ENCODE measurements around the gene GPBP1. TPM values are rescaled to one million over a fixed set of nuclear protein-coding genes. Genes with fewer than 3 reads are reported as not detected.
"Not testable (repeated sequence)": the region's sequence is repeated elsewhere in the genome, so short reads cannot be mapped to it uniquely, and the experiment has no call there.

Gene GPBP1
- total RNA-seq, 1 experiment from 2014 or later = 54.4 TPM

GRCh38 chr5:57191986-57192385 lies 18.1 kb downstream of the GPBP1 start:
- H3K27me3 ChIP-seq (ENCODE audit: control insufficient read depth, insufficient read depth, low read length) = no peaks in the 10 kb centered on the region
- no peak for DNase-seq (ENCODE audit: low read depth, low spot score)
- H3K4me3 ChIP-seq (ENCODE audit: low read depth in 2 of 2, low read length in 2 of 2) = no peak overlapping the region
- POLR2A ChIA-PET = no interaction called here
- intact Hi-C loops (cut with micrococcal nuclease; ENCODE audit: unreplicated experiment) (no loop called here), in situ Hi-C loops (cut with HindIII; ENCODE audit: low pct_unique_long_range_greater_than_20kb, low sequenced_read_pairs) (no loop called here)
- no peak for TF ChIP-seq TCF7L2 (IDR thresholded peaks at IDR 0.05; ENCODE audit: low read depth, low read length)
- TF ChIP-seq POLR2AphosphoS5 (IDR thresholded peaks at IDR 0.05; ENCODE audit: low read depth, low read length) = no peak
- no peak for TF ChIP-seq SIN3A (IDR thresholded peaks at IDR 0.05; ENCODE audit: borderline replicate concordance, insufficient read depth, low read depth, low read length)
- no peak for TF ChIP-seq REST (IDR thresholded peaks at IDR 0.05; ENCODE audit: insufficient read depth in 1 of 2, low read depth in 2 of 2, low read length in 1 of 2)
- TF ChIP-seq CTCF (IDR thresholded peaks at IDR 0.05) = no peak
- BruUV-seq (replicated peaks) = no TSS peak
- no peak for ATAC-seq
- peaks cover 6% of the 10 kb centered on the region; the same call in 1 of the 2 replicates for H3K4me1 ChIP-seq (ENCODE audit: control insufficient read depth, insufficient read depth, low read length)
- no peak overlapping the region for H3K27ac ChIP-seq (ENCODE audit: low read length)
- CTCF ChIA-PET = no interaction called here
- H3K36me3 ChIP-seq (ENCODE audit: control insufficient read depth, insufficient read depth, low read length) = no peaks in the 10 kb centered on the region
- H3K9me3 ChIP-seq (ENCODE audit: control insufficient read depth, insufficient read depth, low read depth, low read length) = no peaks in the 10 kb centered on the region

- DNase-seq (ENCODE audit: low read depth, low spot score); BruUV-seq (replicated peaks); H3K9me3 ChIP-seq (ENCODE audit: control insufficient read depth, insufficient read depth, low read depth, low read length); H3K4me1 ChIP-seq (ENCODE audit: control insufficient read depth, insufficient read depth, low read length); in situ Hi-C loops (cut with HindIII; ENCODE audit: low pct_unique_long_range_greater_than_20kb, low sequenced_read_pairs); ATAC-seq; H3K27me3 ChIP-seq (ENCODE audit: control insufficient read depth, insufficient read depth, low read length); intact Hi-C loops (cut with micrococcal nuclease; ENCODE audit: unreplicated experiment); H3K27ac ChIP-seq (ENCODE audit: low read length); H3K4me3 ChIP-seq (ENCODE audit: low read depth in 2 of 2, low read length in 2 of 2); CTCF ChIA-PET; H3K36me3 ChIP-seq (ENCODE audit: control insufficient read depth, insufficient read depth, low read length): not testable (repeated sequence)
- POLR2A ChIA-PET = interaction anchor here (0.6 kb wide), 1 partner anchor 16 kb away, joined by 15 read pairs; no protein-coding TSS in a partner anchor
Measured at GRCh38 chr5:57192832-57193231, 19.0 kb downstream of the GPBP1 start.

- Histone ChIP-seq H3K4me1 (ENCODE audit: control insufficient read depth, insufficient read depth, low read length) (no peaks in the 10 kb centered on the region), H3K27ac (ENCODE audit: low read length) (no peak overlapping the region), H3K9me3 (ENCODE audit: control insufficient read depth, insufficient read depth, low read depth, low read length) (no peaks in the 10 kb centered on the region), H3K27me3 (ENCODE audit: control insufficient read depth, insufficient read depth, low read length) (no peaks in the 10 kb centered on the region), H3K4me3 (ENCODE audit: low read depth in 2 of 2, low read length in 2 of 2) (no peak overlapping the region), H3K36me3 (ENCODE audit: control insufficient read depth, insufficient read depth, low read length) (no peaks in the 10 kb centered on the region)
- TF ChIP-seq REST (IDR thresholded peaks at IDR 0.05; ENCODE audit: insufficient read depth in 1 of 2, low read depth in 2 of 2, low read length in 1 of 2) (no peak), TCF7L2 (IDR thresholded peaks at IDR 0.05; ENCODE audit: low read depth, low read length) (no peak), POLR2AphosphoS5 (IDR thresholded peaks at IDR 0.05; ENCODE audit: low read depth, low read length) (no peak), CTCF (IDR thresholded peaks at IDR 0.05) (no peak), SIN3A (IDR thresholded peaks at IDR 0.05; ENCODE audit: borderline replicate concordance, insufficient read depth, low read depth, low read length) (no peak)
- ChIA-PET CTCF (no interaction called here), POLR2A (no interaction called here)
- DNase-seq (ENCODE audit: low read depth, low spot score) = no peak
- intact Hi-C loops (cut with micrococcal nuclease; ENCODE audit: unreplicated experiment) = no loop called here
- no TSS peak for BruUV-seq (replicated peaks)
- ATAC-seq = no peak
- in situ Hi-C loops (cut with HindIII; ENCODE audit: low pct_unique_long_range_greater_than_20kb, low sequenced_read_pairs) = no loop called here
Measured at GRCh38 chr5:57193757-57194413, 20.0 kb downstream of the GPBP1 start.
